HG03135 (cell line): Measurements from ENCODE around the gene PSMG3.

Experiments
- ATAC-seq: cut with Tn5 transposase; IDR thresholded peaks from one replicate; pipeline ENCODE4 v1.9.1; 2021; ENCODE audit warnings: mild to moderate bottlenecking, moderate library complexity; ENCODE audit not compliant: unreplicated experiment

PSMG3 gene

DNA sequence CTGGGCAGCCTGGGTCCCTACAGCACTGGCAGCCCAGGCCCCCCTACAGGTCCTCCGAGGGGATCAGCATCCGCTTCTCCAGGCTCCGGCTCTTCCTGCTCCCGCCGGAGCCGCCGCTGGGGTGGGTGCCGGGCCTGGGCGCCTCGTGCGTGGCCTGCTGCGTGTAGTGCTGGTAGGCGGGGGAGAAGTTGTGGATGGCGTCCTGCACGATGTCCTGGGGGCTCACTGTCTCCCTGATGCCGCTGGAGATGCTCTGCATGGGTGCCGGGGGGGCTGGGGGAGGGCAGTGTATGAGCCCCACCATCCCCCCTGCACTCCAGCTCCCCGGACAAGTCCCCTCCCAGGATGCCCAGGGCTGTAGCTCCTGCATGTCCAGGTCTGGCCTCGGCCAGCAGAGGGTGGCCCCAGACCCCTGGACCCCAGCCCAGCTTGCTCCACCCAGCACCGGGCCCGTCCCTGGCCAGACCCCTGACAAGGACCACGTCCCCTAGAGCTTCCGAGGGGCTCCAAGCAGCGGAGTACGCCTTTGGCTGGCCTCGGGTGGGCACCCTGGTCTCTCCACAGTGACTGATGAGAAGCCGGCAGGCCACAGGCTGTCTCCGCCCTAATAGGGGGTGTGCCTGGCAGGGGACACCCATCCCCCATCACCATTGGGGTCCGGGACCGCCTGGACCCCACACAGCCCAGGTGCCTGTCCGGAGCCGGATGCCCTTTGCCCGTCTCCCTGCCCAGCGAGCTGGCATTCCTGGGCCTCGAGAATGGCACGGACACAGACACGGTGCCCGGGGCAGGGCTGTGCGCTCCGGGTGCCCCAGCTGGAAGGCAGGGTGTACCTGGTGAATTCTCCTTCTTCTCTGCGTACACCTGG is 22.7 kb downstream of the PSMG3 start:
- ATAC-seq: no peak

DNA sequence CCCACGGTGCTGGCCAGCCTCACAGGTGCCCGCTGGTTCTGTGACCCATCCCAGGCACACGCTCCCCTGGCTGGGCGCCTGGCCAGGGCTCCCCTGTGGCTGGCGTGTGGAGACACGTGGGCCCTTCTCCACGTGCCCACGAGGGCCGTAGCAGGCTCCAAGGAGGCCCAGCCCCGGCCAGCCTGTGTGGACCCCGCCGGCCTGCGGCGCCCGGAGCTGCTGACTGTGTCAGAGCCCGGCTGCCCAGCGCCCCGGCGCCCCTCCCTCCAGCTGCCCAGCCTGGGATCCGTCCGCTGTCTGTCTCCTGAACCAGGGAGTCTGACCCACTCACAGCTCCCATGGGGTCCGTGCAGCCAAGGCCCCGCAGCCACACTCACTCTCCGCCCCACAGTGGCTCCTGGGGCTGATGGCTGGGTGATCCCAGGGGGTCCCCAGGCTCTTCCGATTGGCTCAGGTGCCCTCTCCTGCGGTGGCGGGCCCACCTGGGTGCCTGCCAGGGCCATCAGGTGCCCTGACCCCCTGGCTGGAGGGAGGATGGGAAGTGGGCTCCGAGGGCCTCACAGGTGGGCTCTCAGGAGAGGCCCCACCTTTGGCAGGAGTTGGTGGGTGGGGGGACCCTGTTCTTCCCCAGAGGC is 23.4 kb downstream of the PSMG3 start:
- ATAC-seq: no peak

DNA sequence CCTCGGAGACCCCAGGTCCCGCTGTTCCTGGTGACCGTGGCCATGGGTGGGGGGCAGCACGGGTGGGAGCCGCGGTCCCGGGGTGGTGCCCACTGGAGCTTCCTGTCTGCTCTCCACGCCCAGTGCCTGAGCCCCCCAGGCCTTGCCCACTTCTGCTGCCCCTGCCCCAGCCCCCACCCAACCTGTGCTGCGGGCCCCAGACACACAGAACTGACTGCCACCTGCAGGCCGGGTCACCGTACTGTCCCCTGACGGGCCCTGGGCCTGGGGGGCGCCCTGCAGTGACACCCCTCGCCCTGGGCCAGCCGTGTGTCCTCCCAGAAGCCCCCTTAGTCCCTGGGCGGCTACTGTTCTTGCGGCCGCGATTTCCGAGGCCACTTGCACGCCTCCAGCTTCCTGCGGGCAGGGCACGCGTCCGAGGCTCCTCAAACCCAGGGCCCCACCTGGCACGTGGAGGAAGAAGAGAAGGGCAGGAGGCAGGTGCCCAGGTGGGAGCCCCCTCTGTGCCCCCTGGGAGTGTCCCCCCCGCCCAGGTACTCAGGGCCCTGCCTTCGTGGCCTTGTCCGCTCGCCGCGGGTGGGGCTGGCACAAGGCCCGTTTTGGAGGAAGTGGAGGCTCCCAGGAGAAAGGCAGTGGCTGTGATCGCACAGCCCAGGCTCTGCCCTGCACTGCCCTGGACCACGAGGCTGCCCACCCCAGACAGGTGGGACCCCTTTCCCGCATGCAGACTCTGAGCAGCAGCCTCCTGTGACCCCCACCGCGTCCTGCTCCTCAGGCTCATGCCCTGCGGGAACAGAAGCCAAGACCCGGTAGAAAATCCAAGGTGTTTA is 24.2 kb downstream of the PSMG3 start:
- no peak for ATAC-seq

DNA sequence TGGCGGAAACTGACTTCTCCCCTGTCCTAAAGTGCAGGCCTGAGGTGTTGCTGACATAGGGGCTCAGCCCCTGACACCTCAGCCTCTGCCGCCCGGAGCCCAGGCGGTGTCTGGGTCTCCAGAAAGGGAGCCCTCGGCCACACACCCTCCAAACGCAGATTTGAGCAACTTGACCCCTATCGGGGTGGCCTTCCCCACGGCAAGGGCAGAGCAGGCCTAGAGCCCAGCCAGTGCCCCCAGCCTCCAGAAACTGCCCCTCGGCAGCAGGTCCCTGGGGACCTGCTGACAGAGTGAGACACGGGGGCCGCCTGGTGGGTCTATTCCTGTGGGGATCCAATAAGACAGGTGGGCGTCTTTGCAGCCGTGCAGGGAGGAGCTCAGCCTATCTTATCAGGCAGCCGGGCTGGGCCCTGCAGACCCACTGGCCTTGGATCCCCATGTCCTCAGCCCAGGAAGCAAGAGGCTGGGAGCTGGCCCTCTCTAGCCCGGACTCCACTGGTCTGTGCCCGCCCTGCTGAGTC is 24.9 kb downstream of the PSMG3 start:
- ATAC-seq: no peak

DNA sequence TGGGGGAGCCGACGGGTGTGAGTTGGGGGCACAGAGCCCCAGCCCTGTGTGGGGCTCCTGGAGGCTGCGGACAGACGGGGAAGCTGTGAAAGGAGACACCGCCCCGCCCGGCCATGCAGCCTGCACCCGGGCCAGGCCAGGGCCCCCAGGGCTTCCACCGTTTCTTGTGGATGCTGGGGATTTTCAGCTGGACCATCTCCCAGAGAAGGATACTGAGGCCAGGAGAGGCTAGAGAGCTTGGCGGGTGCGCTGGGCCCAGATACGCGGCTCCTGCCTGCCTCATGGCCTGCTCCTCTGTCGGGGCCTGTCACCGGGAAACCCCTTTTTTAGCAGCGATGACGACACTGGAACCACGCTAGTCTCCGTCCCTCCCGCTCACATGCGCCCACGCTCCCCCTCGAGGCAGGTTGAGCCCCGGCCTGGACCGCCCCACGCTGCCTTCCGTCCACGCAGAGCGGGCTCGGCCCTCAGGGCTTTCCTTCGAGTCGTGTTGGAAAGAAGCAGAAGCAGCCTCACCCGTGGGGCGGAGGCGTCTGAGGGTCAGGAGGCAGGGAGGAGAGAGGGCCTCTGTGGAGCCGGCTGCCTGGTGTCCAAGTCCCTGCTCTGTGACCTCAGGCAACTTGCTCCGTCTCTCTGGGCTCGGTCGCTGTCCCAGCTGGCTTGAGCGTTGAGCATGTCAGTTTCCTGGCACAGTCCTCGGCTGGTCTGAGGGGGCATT is 25.5 kb downstream of the PSMG3 start:
- ATAC-seq: no peak

DNA sequence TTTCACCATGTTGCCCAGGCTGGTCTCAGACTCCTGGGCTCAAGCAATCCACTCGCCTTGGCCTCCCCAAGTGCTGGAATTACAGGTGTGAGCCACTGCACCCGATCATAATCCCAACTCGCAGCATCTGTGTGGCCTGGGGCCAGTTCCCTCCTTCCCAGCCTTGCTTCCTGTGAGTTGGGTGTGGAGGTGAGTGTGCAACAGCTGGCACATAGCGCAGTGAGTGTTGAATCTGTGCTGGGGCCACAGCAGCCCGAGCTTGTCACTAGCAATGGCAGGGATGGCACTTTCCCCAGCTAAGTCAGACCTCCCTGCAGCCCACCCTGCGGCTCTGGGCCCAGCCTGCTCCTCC is 26.0 kb downstream of the PSMG3 start:
- no peak for ATAC-seq

DNA sequence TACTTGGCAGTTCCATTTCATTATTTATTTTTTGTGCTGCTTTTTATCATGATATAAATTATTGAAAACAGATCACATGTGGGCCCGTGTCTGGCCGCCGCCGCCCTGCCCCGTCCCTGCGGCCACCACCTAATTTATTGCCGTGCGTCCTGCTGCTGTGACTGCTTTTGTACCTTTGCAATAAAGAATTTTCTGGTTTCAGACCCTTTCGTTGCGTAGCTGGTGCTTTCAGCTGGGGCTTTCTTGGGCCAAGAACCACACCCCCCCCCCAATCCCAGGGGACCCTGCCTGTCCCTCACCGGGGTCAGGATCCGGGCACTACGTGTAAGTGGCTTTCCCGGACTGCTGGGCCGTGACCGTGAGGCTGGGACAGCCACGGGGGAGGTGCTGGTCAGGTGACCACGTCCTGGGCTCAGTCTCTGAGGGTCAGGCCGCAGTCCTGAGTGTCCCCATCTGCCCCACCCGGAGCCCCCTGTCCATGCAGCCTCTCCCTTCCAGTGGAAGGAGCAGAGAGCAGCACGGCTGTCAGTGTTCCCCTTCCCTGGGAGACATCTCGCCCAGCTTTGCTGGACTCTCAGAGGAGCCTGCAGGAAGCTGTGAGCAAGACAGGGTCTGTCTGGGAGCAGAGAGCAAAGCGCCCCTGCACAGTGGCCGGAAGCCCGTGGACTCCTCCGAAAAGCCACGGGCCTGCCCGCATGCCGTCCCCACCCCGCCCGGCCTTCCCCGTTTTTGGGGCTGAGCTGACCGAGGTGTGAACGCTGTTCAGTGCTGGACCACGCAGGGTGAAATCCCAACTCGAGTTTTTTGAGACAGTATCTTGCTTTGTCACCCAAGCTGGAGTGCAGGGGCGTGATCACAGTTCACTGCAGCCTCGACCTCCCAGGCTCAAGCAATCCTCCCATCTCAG is 26.7 kb downstream of the PSMG3 start:
- ATAC-seq: no peak

DNA sequence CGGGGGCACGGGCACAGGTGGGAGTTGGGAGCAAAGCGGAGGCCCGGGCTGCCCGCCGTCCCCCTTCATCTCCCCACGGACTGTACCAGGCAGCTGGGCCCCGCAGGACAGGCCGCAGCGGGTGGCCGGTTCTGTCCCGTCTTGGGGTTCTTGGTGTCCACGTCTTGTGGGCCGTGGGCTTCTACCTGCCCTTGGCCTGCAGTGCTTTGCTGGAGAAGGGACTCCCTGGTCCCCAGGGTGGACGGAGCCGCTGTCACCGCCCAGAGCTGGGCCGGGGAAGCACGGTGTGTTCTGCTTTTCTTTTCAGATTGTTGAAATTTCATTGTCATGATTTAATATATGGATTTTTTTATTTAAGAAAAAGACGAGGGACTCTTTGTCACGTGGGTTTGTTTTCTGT is 27.5 kb downstream of the PSMG3 start:
- ATAC-seq: no peak

DNA sequence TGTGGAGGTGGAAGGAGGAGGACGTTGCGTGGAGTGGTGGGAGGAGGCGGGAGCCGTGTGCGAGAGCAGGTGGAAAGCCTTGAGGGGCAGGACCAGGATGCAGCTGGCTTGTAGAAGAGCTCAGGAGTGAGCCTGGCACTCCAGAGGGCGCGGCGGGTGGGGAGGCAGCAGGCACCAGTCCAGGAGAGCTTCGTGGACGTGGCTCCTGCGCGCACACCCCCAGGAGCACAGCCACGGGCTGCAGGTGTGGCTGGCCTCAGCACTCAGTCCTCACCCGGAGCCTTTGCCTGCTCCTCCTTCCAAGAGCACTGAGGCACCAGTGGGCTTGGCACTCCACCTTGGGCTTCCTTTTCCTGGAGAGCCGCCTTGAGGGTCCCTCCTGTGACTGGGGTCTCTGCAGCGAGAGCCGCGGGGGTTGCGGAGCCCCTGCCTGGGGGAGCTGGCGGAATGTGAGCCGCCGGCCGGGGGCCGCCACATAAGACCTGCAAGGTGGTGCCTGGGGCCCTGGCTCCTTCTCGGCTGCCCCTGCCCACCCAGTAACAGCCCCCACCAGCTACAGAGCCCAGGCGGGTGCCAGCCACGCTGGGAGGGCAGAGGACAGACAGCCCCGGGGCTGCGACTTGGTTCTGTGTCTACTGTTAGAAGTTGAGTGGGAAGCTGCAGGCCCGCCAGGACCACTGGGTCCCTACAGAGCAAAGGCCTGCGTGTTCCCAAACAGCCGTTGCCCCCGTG is 28.2 kb downstream of the PSMG3 start:
- ATAC-seq: no peak

DNA sequence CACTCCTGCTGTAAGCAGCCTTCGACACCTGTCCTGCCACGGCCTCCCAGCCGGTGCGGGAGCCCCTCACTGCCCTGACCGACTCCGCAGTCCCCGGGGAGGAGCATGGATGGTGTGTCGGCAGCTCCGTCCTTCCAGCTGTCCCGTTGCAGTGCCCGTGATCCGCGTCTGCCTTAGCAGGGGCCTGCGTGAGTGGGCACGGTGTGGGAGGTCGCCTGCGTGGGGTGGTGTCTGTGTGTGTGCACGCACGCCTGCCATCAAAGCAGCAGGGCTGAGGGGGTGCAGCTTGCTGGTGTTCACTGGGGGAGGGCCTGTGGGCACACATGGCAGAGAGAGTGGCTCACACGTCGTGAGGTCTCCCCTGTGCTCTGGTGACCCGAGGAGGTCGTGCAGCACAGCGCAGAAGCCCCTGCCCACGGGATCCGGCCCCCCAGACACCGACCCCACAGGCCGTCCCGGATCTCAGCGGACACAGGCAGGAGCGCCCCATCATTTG is 29.0 kb downstream of the PSMG3 start:
- ATAC-seq: no peak

DNA sequence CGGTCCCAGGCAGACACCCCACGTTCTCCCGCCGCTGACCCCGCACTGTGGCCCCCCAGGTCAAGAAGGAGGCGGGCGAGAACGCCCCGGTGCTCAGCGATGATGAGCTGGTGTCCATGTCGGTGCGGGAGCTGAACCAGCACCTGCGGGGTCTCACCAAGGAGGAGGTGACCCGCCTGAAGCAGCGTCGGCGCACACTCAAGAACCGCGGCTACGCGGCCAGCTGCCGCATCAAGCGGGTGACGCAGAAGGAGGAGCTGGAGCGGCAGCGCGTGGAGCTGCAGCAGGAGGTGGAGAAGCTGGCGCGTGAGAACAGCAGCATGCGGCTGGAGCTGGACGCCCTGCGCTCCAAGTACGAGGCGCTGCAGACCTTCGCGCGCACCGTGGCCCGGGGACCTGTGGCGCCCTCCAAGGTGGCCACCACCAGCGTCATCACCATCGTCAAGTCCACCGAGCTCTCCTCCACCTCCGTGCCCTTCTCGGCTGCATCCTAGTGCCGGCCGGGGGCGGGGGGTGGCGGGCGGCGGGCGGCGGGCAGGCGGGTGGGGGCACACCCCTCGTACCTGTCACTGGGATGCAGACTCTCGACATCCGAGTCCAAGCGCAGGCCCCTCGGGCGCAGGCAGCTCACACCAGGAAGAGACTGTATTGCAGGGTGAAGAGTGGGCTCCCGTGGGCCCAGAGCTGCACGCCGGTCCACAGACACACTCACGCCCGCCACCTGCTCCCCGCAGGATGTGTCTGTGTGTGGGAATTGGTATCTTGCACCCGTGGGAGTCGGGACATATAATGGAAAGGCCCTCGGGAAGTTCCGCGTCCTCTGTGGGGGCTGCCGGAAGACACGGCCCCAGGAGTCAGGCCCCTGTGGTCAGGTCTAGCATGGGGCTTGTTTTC is 29.7 kb downstream of the PSMG3 start:
- ATAC-seq: no peak

DNA sequence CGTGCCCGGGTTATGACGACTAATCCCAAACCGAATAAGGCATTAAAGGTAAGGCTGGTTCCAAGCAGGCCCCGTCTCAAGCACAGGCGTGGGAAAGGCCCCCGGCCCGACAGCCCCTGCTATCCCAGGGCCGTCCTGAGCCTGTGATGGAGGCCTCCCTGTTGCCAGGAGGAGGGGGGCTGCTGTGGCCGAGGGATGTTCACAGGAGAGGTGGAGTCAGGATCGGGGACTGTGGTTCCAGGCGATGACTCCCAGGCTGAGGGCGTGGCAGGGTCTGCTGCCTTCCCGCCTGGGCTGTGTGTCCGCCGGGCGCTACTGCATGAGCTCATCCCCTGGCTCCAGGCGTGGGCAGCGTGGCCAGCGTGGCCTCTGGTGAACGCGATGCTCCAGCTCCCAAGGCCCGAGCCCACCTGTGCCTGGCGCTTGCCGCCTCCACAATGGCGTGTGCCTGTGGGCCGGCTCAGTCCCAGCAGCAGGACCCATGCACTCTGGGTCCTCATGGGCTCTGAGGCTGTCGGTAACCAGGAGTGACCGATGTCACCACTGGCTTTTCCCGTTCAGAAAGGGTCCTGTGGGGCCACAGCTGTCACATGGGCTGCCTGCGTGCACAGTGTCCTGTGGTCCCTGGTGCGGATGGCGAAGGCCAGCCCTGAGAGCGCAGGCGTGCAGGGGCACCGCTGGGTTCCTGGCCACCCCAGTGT is 30.5 kb downstream of the PSMG3 start:
- ATAC-seq: no peak

DNA sequence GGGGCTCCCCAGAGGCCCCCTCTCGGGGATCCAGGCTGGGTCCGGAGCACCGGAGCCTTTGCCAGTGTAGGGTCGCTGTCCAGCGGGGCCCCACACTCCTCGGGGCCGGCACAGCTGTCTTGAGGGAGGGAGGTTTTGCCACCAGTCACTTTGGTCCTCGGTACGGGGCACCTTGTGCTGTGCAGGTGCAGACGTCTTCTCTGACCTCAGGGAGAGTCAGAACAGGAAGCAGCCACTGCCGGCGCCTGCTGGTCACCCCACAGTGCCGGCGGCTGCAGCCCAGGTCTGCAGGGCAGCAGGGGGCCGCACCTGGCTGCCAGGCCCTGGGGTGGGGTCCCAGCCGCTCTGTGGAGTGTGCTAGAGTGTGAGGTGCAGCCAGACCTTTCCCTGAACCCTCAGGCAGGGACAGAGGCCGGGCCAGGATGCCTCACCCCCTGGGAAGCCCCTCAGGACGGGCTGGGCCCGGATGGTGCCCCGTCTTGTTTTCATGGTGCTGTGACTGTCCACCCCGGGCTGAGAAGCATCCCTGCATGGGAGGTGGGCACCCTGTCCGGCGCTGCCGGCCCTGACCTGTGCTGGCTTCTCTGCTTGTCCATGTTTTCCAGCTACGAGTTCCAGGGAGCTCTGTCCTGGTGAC is 31.2 kb downstream of the PSMG3 start:
- no peak for ATAC-seq

DNA sequence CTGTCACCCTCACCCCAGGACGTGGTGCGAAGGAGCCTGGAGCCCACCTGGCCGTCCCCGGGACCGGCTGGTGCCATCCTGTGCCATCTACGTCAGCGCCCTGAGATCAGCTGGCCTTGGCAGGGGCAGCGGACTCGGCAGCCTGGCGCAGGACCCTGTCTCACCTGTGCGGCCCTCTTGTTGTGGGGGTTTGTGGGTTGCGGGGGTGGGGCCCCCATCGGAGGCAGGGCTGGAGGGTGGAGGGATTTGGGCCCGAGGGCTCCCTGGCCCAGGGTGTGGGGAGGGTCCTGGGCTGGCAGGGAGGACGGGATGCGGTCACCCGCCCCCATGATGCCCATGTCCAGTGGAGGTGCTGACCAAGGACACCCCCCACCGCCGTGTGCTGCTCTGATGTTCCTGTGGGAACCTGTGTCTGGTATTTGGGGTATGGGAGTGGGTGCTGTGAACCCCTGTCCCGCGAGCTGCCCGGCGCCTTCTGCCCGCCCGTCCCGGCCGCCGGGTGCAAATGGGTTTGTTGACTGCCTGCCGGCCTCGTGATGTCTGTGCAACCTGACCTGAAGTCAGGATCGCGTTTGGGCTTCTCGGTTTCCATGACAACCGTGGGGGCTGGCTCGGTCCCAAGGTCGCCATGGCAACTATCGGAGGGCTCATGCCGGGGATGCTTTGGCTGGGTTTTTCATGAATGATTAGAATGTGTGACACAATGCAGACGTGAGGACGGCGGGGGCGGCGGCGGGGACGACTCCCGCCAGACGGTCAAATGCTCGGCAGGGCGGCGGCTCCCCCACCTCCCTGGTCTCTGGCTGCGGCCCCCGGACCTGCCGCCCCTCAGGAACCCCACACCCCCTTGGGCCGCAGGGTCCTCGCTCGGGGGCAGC is 32.1 kb downstream of the PSMG3 start:
- ATAC-seq: no peak

DNA sequence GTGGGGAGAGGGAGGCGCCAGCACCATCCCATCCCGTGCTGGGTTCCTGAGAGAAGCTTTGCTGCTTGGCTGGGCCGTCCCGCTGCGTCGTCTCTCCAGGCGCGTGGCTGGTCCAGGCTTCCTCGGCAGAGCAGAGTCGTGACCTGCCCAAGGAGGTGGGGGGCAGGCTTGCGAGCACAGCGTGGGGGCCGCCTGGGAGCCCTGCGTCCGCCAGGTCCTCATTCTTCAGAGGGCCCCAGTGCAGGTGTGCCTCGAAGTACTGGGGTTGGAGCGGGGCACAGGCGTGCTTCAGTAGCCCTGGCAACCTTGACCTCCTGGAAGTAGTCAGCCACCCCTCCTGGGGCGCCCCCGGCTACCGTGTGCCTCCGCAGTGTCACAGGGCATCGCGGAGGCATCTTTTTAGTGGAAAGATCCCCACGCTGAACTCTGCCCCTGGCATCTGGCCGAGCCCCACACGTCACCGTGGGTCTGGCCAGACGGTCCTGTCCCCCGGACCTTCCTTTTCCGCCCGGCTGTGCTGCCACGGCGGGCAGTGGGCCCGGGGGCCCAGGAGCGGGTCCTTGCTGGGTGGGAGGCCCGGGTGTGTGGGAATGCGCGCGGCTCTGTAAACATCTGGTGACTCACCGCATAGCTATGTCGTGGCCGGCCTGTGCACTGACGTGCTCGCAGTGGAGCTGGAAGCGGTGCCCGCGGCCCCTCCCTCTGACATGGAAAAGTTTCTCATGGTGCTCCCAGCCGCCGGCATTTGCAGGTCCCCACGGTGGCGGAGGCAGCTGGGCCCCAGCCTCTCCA is 32.9 kb downstream of the PSMG3 start:
- ATAC-seq: no peak
